Measurements from ENCODE around the gene TMEM132D. TPM values are rescaled to one million over a fixed set of nuclear protein-coding genes. Genes with fewer than 3 reads are reported as not detected.
"Not testable (repeated sequence)": the region's sequence is repeated elsewhere in the genome, so short reads cannot be mapped to it uniquely, and the experiment has no call there.

The TMEM132D gene
- total RNA-seq, 1 donor from 2014 or later = not detected

DNA sequence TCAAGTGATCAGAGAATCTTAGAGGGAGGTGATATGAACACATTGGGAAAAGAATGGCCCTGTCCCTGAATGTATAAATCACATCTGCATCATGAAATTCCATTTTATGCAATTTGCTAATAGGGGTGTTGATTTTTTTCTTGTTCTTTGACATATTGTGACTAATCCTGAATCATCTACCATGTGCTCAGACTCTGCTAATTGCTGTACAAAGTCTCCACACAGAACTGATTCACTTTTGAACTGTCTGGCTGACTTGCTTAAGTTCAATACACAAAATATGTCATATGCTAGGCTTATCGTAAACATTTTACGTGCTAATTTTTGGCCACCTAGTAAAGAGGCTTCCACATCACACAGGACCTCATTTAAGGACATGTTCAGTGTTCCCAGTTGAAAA lies 2.6 kb downstream of the TMEM132D start:
- no peak for DNase-seq (ENCODE audit: low spot score)
- Mint-ChIP-seq H3K27ac (no peak overlapping the region), H3K4me1 (ENCODE audit: low read depth) (no peaks in the 10 kb centered on the region), H3K4me3 (no peak overlapping the region), H3K9me3 (peaks cover 3% of the 10 kb centered on the region), H3K27me3 (ENCODE audit: insufficient read depth) (peaks cover 19% of the 10 kb centered on the region), H3K36me3 (ENCODE audit: low read depth) (no peaks in the 10 kb centered on the region)
- intact Hi-C loops (cut with micrococcal nuclease) = no loop called here

DNA sequence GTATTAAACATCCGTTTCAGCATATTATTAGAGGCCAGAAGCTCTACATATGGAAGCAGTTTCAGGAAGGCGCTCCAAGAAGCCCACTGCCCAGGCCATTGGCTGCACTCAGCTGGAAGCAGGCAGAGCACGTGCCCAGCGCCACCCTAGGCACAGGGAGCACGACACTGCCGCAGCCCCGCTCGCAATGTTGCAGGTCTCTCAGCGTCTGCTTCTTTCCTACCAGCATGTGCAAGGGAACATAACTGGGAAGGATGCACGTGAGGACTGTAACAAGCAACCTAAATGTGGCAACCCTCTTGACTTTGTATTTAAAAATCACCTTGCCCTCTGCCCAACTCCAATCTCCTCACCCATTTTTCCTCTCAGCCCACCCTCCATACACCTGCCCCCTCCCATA lies 3.5 kb downstream of the TMEM132D start:
- Mint-ChIP-seq H3K27ac (no peak overlapping the region), H3K36me3 (ENCODE audit: low read depth) (no peaks in the 10 kb centered on the region), H3K9me3 (peaks cover 3% of the 10 kb centered on the region), H3K4me1 (ENCODE audit: low read depth) (no peaks in the 10 kb centered on the region), H3K27me3 (ENCODE audit: insufficient read depth) (peaks cover 19% of the 10 kb centered on the region), H3K4me3 (no peak overlapping the region)
- intact Hi-C loops (cut with micrococcal nuclease) = no loop called here
- no peak for DNase-seq (ENCODE audit: low spot score)

GRCh38 chr12:129899045-129899444 lies 4.8 kb downstream of the TMEM132D start:
- H3K27me3 Mint-ChIP-seq (ENCODE audit: insufficient read depth) = peaks cover 13% of the 10 kb centered on the region
- H3K9me3 Mint-ChIP-seq; H3K27ac Mint-ChIP-seq; H3K4me1 Mint-ChIP-seq (ENCODE audit: low read depth); H3K36me3 Mint-ChIP-seq (ENCODE audit: low read depth); intact Hi-C loops (cut with micrococcal nuclease); DNase-seq (ENCODE audit: low spot score); H3K4me3 Mint-ChIP-seq: not testable (repeated sequence)

GRCh38 chr12:129893691-129894090 lies 10.1 kb downstream of the TMEM132D start:
- no peaks in the 10 kb centered on the region for H3K27me3 Mint-ChIP-seq (ENCODE audit: insufficient read depth)
- no peaks in the 10 kb centered on the region for H3K36me3 Mint-ChIP-seq (ENCODE audit: low read depth)
- no peak for DNase-seq (ENCODE audit: low spot score)
- no peak overlapping the region for H3K27ac Mint-ChIP-seq
- intact Hi-C loops (cut with micrococcal nuclease) = no loop called here
- no peak overlapping the region for H3K4me3 Mint-ChIP-seq
- peaks cover 3% of the 10 kb centered on the region for H3K9me3 Mint-ChIP-seq
- no peaks in the 10 kb centered on the region for H3K4me1 Mint-ChIP-seq (ENCODE audit: low read depth)

DNA sequence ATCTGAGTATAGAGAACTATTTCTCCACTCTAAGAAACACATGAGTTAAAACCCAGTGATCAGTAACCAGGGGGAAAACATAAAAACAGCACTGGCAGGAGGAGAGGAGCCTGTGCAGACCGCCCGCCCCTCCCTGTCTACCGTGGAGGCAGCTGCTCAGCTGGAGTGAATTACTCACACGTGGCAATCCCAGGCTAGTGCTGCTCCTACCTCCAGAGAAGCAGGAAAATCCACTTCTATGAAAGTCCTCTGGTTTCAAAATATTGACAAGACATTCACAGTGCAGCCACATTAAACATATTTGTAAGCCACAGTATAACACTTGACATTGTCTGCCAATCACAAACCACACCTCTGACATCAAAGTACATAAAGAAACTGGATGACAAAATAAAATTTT lies 16.7 kb downstream of the TMEM132D start:
- Mint-ChIP-seq H3K9me3 (no peaks in the 10 kb centered on the region), H3K36me3 (ENCODE audit: low read depth) (no peaks in the 10 kb centered on the region), H3K4me3 (no peak overlapping the region), H3K27ac (no peak overlapping the region), H3K27me3 (ENCODE audit: insufficient read depth) (no peaks in the 10 kb centered on the region), H3K4me1 (ENCODE audit: low read depth) (no peaks in the 10 kb centered on the region)
- DNase-seq (ENCODE audit: low spot score) = no peak
- intact Hi-C loops (cut with micrococcal nuclease) = no loop called here

GRCh38 chr12:129886541-129886940 lies 17.3 kb downstream of the TMEM132D start:
- Mint-ChIP-seq H3K9me3 (no peaks in the 10 kb centered on the region), H3K27ac (no peak overlapping the region), H3K36me3 (ENCODE audit: low read depth) (no peaks in the 10 kb centered on the region), H3K27me3 (ENCODE audit: insufficient read depth) (no peaks in the 10 kb centered on the region), H3K4me1 (ENCODE audit: low read depth) (no peaks in the 10 kb centered on the region), H3K4me3 (no peak overlapping the region)
- intact Hi-C loops (cut with micrococcal nuclease) = no loop called here
- no peak for DNase-seq (ENCODE audit: low spot score)

GRCh38 chr12:129885287-129885686 lies 18.5 kb downstream of the TMEM132D start:
- no peaks in the 10 kb centered on the region for H3K9me3 Mint-ChIP-seq
- intact Hi-C loops (cut with micrococcal nuclease) = no loop called here

DNA sequence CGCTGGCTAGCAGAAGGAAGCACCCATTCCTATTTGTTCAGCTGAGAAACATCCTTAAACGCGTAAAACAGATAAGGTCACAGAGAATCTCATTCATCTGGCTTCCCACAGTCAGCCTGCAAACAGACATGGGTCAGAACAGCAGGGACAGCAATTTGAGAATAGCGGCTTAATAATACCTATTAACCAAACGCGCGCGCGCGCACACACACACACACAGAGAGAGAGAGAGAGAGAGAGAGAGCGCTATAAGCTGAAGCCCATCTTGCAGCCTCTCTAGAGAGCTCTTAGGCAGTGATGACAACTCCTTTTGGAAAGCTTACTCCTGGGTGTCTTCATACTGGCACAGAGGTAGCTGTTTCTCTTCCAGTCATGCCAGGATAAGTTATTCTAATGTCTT lies 26.4 kb downstream of the TMEM132D start:
- Mint-ChIP-seq H3K27me3 (ENCODE audit: insufficient read depth) (no peaks in the 10 kb centered on the region), H3K4me1 (ENCODE audit: low read depth) (no peaks in the 10 kb centered on the region), H3K9me3 (peaks cover 9% of the 10 kb centered on the region), H3K27ac (no peak overlapping the region), H3K36me3 (ENCODE audit: low read depth) (no peaks in the 10 kb centered on the region), H3K4me3 (no peak overlapping the region)
- DNase-seq (ENCODE audit: low spot score) = no peak
- intact Hi-C loops (cut with micrococcal nuclease) = no loop called here

More at GRCh38 chr12:129885287-129885686, 18.5 kb downstream of the TMEM132D start:
- no peak overlapping the region for H3K27ac Mint-ChIP-seq
- DNase-seq (ENCODE audit: low spot score) = no peak
- H3K4me3 Mint-ChIP-seq = no peak overlapping the region
- no peaks in the 10 kb centered on the region for H3K4me1 Mint-ChIP-seq (ENCODE audit: low read depth)
- no peaks in the 10 kb centered on the region for H3K36me3 Mint-ChIP-seq (ENCODE audit: low read depth)
- H3K27me3 Mint-ChIP-seq (ENCODE audit: insufficient read depth) = no peaks in the 10 kb centered on the region

- Mint-ChIP-seq H3K36me3 (ENCODE audit: low read depth) (no peaks in the 10 kb centered on the region), H3K4me3 (no peak overlapping the region), H3K27me3 (ENCODE audit: insufficient read depth) (no peaks in the 10 kb centered on the region), H3K9me3 (peaks cover 16% of the 10 kb centered on the region), H3K4me1 (ENCODE audit: low read depth) (no peaks in the 10 kb centered on the region), H3K27ac (no peak overlapping the region)
- no peak for DNase-seq (ENCODE audit: low spot score)
- intact Hi-C loops (cut with micrococcal nuclease) = no loop called here
Observed at GRCh38 chr12:129873833-129874208, 30.0 kb downstream of the TMEM132D start.

- Mint-ChIP-seq H3K27me3 (ENCODE audit: insufficient read depth) (no peaks in the 10 kb centered on the region), H3K36me3 (ENCODE audit: low read depth) (no peaks in the 10 kb centered on the region), H3K27ac (no peak overlapping the region), H3K9me3 (peaks cover 16% of the 10 kb centered on the region), H3K4me3 (no peak overlapping the region), H3K4me1 (ENCODE audit: low read depth) (no peaks in the 10 kb centered on the region)
- intact Hi-C loops (cut with micrococcal nuclease) = no loop called here
- no peak for DNase-seq (ENCODE audit: low spot score)
Observed at GRCh38 chr12:129873111-129873832, 30.6 kb downstream of the TMEM132D start.

- H3K36me3 Mint-ChIP-seq (ENCODE audit: low read depth) = no peaks in the 10 kb centered on the region
- no peaks in the 10 kb centered on the region for H3K4me1 Mint-ChIP-seq (ENCODE audit: low read depth)
- DNase-seq (ENCODE audit: low spot score) = no peak
- intact Hi-C loops (cut with micrococcal nuclease) = no loop called here
- H3K4me3 Mint-ChIP-seq = no peak overlapping the region
- H3K9me3 Mint-ChIP-seq = peaks cover 16% of the 10 kb centered on the region
- H3K27me3 Mint-ChIP-seq (ENCODE audit: insufficient read depth) = no peaks in the 10 kb centered on the region
- H3K27ac Mint-ChIP-seq = no peak overlapping the region
Observed at GRCh38 chr12:129871991-129872972, 31.5 kb downstream of the TMEM132D start.

GRCh38 chr12:129870796-129871195 lies 33.0 kb downstream of the TMEM132D start:
- no peaks in the 10 kb centered on the region for H3K4me1 Mint-ChIP-seq (ENCODE audit: low read depth)
- H3K27ac Mint-ChIP-seq = no peak overlapping the region
- DNase-seq (ENCODE audit: low spot score) = no peak
- H3K36me3 Mint-ChIP-seq (ENCODE audit: low read depth) = no peaks in the 10 kb centered on the region
- H3K9me3 Mint-ChIP-seq = peaks cover 24% of the 10 kb centered on the region
- H3K4me3 Mint-ChIP-seq = no peak overlapping the region
- no peaks in the 10 kb centered on the region for H3K27me3 Mint-ChIP-seq (ENCODE audit: insufficient read depth)
- intact Hi-C loops (cut with micrococcal nuclease) = no loop called here

GRCh38 chr12:129870136-129870535 lies 33.7 kb downstream of the TMEM132D start:
- Mint-ChIP-seq H3K27ac (no peak overlapping the region), H3K9me3 (peaks cover 22% of the 10 kb centered on the region), H3K4me3 (no peak overlapping the region), H3K36me3 (ENCODE audit: low read depth) (no peaks in the 10 kb centered on the region), H3K27me3 (ENCODE audit: insufficient read depth) (no peaks in the 10 kb centered on the region), H3K4me1 (ENCODE audit: low read depth) (no peaks in the 10 kb centered on the region)
- intact Hi-C loops (cut with micrococcal nuclease) = no loop called here
- no peak for DNase-seq (ENCODE audit: low spot score)

Data from activated T-helper 1 cell treated with anti-CD3 and anti-CD28 coated beads, Interleukin-12 subunit alpha, Interleukin-12 subunit beta, Interleukin-2, Interleukin-4 antibody, amounts not matched to agents 30 ng/mL and 10 ng/mL and 1 ng/mL, durations not matched to agents 14 hours and 24 hours and 36 hours (primary cell).